ENCODE data around the gene FADS3. TPM values are rescaled to one million over a fixed set of nuclear protein-coding genes. Genes with fewer than 3 reads are reported as not detected.

Gene FADS3
- total and polyA plus RNA-seq, 2 of the 13 experiments (the other 11 are each of a cell fraction or from before 2014, with no cell fraction given), result 13.4 to 23.2 TPM

- H3K9me3 ChIP-seq (ENCODE audit: low read length), result no peaks in the 10 kb centered on the region
- DNase-seq (ENCODE audit: low spot score) (no peak), ATAC-seq (no peak), FAIRE-seq (no peak)
- ChIA-PET CTCF (ENCODE audit: low intra/inter-chr PET ratio, low total read pairs) (no interaction called here), POLR2A (interaction anchor here (0.6 kb wide), 2 partner anchors 11 to 16 kb away, joined by 4 to 6 read pairs; no protein-coding TSS in a partner anchor)
- no TSS peak for BruUV-seq (replicated peaks)
- H3K36me3 ChIP-seq (replicated peaks in 1 of 2; ENCODE audit: control insufficient read depth in 1 of 2, insufficient read depth in 2 of 2, low read length in 2 of 2), result no peaks in the 10 kb centered on the region
- in situ Hi-C loops (cut with HindIII; ENCODE audit: extremely low pct_ligation_motif_present, low pct_unique_long_range_greater_than_20kb) (no loop called here), intact Hi-C loops (cut with micrococcal nuclease; ENCODE audit: unreplicated experiment) (no loop called here)
- peaks cover 0 to 4% of the 10 kb centered on the region in 2 experiments; a peak in 3 of 5 replicates for H3K27me3 ChIP-seq (ENCODE audit: control insufficient read depth in 1 of 2, insufficient read depth in 2 of 2, low read length in 2 of 2)
- no peak overlapping the region for H3K4me2 ChIP-seq (ENCODE audit: low read depth, low read length)
- 44% methylated on average over 2 of the region's 2 CpGs for WGBS (ENCODE audit: low lambda C conversion rate)
- H2AFZ ChIP-seq (ENCODE audit: low read length), result no peak overlapping the region
- no peak for TF ChIP-seq TCF12 (IDR thresholded peaks at IDR 0.05)
- TF ChIP-seq TCF12 (CRISPR knock-in tag; IDR thresholded peaks at IDR 0.05), result no peak
- TF ChIP-seq ETV5 (CRISPR knock-in tag; IDR thresholded peaks at IDR 0.05; ENCODE audit: borderline replicate concordance), result no peak
- TF ChIP-seq BCL6 (CRISPR knock-in tag; IDR thresholded peaks at IDR 0.05), result no peak
- TF ChIP-seq ZNF33A (CRISPR knock-in tag; IDR thresholded peaks at IDR 0.05; ENCODE audit: borderline replicate concordance), result no peak
- TF ChIP-seq ZBTB4 (CRISPR knock-in tag; IDR thresholded peaks at IDR 0.05; ENCODE audit: borderline replicate concordance), result no peak
- no peak for TF ChIP-seq PHF21A (CRISPR knock-in tag; IDR thresholded peaks at IDR 0.05)
- no peak for TF ChIP-seq GABPB1 (CRISPR knock-in tag; IDR thresholded peaks at IDR 0.05)
- TF ChIP-seq KDM1A (CRISPR knock-in tag; IDR thresholded peaks at IDR 0.05), result no peak
- TF ChIP-seq LBX2 (CRISPR knock-in tag; IDR thresholded peaks at IDR 0.05; ENCODE audit: borderline replicate concordance), result no peak
- TF ChIP-seq LRRFIP1 (CRISPR knock-in tag; conservative IDR thresholded peaks at IDR 0.05), result no peak
- H3K4me3 ChIP-seq (replicated peaks in 1 of 3; ENCODE audit: insufficient read depth in 1 of 3, low read depth in 2 of 3, low read length in 3 of 3), result no peak overlapping the region
- H3K27ac ChIP-seq (ENCODE audit: extremely low read length, insufficient read depth, low read length), result no peak overlapping the region
- H3K4me1 ChIP-seq (ENCODE audit: insufficient read depth, low read length), result peaks cover 32% of the 10 kb centered on the region
- no peak overlapping the region for H3K9ac ChIP-seq (ENCODE audit: insufficient read depth, low read depth, low read length)
- H3K79me2 ChIP-seq (ENCODE audit: insufficient read depth, low read length), result no peaks in the 10 kb centered on the region
- no peaks in the 10 kb centered on the region for H4K20me1 ChIP-seq (ENCODE audit: insufficient read depth, low read length)
Measured at GRCh38 chr11:61925736-61926135, 34.4 kb upstream of the FADS3 start.
